Measurements from ENCODE around the gene GPR25.

GRCh38 chr1:200856716-200857357, 15.9 kb upstream of the GPR25 start:
- TF ChIP-seq CTCF (IDR thresholded peaks at IDR 0.05 in 8 of 11, conservative IDR thresholded peaks at IDR 0.05 in 3 of 11) (no peak), POLR2A (IDR thresholded peaks at IDR 0.05) (no peak), POLR2AphosphoS5 (IDR thresholded peaks at IDR 0.05) (no peak)

Measured in spleen (tissue), 7 donors.